Globus pallidus (tissue), 1 donor: ENCODE measurements around the gene STK32A.

Experiments
- DNase-seq: peaks from one replicate; pipeline ENCODE4 v3.0.0-alpha.2; 2015; ENCODE audit warnings: low spot score

Gene STK32A

GRCh38 chr5:147259837-147260236, 25.0 kb downstream of the STK32A start:
- DNase-seq: no peak

- DNase-seq: no peak
These were observed 32.4 kb downstream of the STK32A start for GRCh38 chr5:147267082-147267832.

- DNase-seq: no peak
These were observed 41.7 kb downstream of the STK32A start for GRCh38 chr5:147276497-147276896.

- DNase-seq: no peak
These were observed 51.5 kb downstream of the STK32A start for GRCh38 chr5:147286296-147286695.

- no peak for DNase-seq
These were observed 52.3 kb downstream of the STK32A start for GRCh38 chr5:147287110-147287509.

- no peak for DNase-seq
These were observed 55.4 kb downstream of the STK32A start for GRCh38 chr5:147290261-147290660.

GRCh38 chr5:147303251-147303650, 68.4 kb downstream of the STK32A start:
- DNase-seq: no peak

- DNase-seq: peak; percentile 7
These were observed 69.2 kb downstream of the STK32A start for GRCh38 chr5:147303976-147304375.

GRCh38 chr5:147305147-147305546, 70.3 kb downstream of the STK32A start:
- DNase-seq: no peak

- DNase-seq: no peak
These were observed 71.5 kb downstream of the STK32A start for GRCh38 chr5:147306351-147306750.

- DNase-seq: no peak
These were observed 72.3 kb downstream of the STK32A start for GRCh38 chr5:147307170-147307569.

- no peak for DNase-seq
These were observed 74.8 kb downstream of the STK32A start for GRCh38 chr5:147309621-147310020.

- DNase-seq: peak; percentile 52
These were observed 75.4 kb downstream of the STK32A start for GRCh38 chr5:147310059-147310704.

GRCh38 chr5:147317978-147318684, 83.3 kb downstream of the STK32A start:
- DNase-seq: no peak

- no peak for DNase-seq
These were observed 86.7 kb downstream of the STK32A start for GRCh38 chr5:147321569-147321968.

- DNase-seq: no peak
These were observed 92.6 kb downstream of the STK32A start for GRCh38 chr5:147327421-147327820.

GRCh38 chr5:147327905-147328304, 93.1 kb downstream of the STK32A start:
- no peak for DNase-seq

- DNase-seq: no peak
These were observed 97.8 kb downstream of the STK32A start for GRCh38 chr5:147332658-147333057.

- DNase-seq: no peak
These were observed 102.0 kb downstream of the STK32A start for GRCh38 chr5:147336876-147337275.

GRCh38 chr5:147339313-147339712, 104.5 kb downstream of the STK32A start:
- no peak for DNase-seq

GRCh38 chr5:147340941-147341340, 106.1 kb downstream of the STK32A start:
- DNase-seq: no peak

GRCh38 chr5:147341345-147341744, 106.5 kb downstream of the STK32A start:
- DNase-seq: no peak

GRCh38 chr5:147344861-147345260, 110.0 kb downstream of the STK32A start:
- DNase-seq: no peak
